Hepatocyte (in vitro differentiated cells): ENCODE data around the gene CLMP. TPM values are rescaled to one million over a fixed set of nuclear protein-coding genes. Genes with fewer than 3 reads are reported as not detected.

Experiments used
- DNase-seq: peaks from one replicate; pipeline ENCODE4 v3.0.0-alpha.2; 2016; ENCODE audit warnings: low spot score
- H2AFZ ChIP-seq: fragments of 200-600 bp; sonication (generic); 2 replicates; pipeline ENCODE4 v1.6.0; 2016; ENCODE audit warnings: antibody characterized with exemption, mild to moderate bottlenecking
- H3K27ac ChIP-seq: fragments of 200-600 bp; sonication (generic); 2 replicates; pipeline ENCODE4 v1.5.1; 2016; ENCODE audit warnings: mild to moderate bottlenecking
- H3K27me3 ChIP-seq: fragments of 200-600 bp; sonication (generic); 2 replicates; pipeline ENCODE4 v1.6.1; 2016
- H3K36me3 ChIP-seq: fragments of 200-600 bp; sonication (generic); replicated peaks from 2 replicates; pipeline ENCODE4 v1.5.1; 2016; ENCODE audit warnings: low read depth; ENCODE audit not compliant: insufficient read depth
- H3K4me1 ChIP-seq: fragments of 200-600 bp; sonication (generic); 2 replicates; pipeline ENCODE4 v1.5.1; 2016; ENCODE audit warnings: mild to moderate bottlenecking, moderate library complexity; ENCODE audit not compliant: insufficient read depth
- H3K4me2 ChIP-seq: fragments of 200-600 bp; sonication (generic); 2 replicates; pipeline ENCODE4 v1.6.0; 2016
- H3K4me3 ChIP-seq: fragments of 200-600 bp; sonication (generic); 2 replicates; pipeline ENCODE4 v1.5.1; 2016; ENCODE audit warnings: mild to moderate bottlenecking
- H3K79me2 ChIP-seq: fragments of 200-600 bp; sonication (generic); 2 replicates; pipeline ENCODE4 v1.6.0; 2017; ENCODE audit warnings: mild to moderate bottlenecking
- H3K9me2 ChIP-seq: fragments of 200-600 bp; sonication (generic); replicated peaks from 2 replicates; pipeline ENCODE4 v1.6.0; 2017; ENCODE audit warnings: mild to moderate bottlenecking; ENCODE audit not compliant: insufficient read depth
- H3K9me3 ChIP-seq: fragments of 200-600 bp; sonication (generic); 2 replicates; pipeline ENCODE4 v1.5.1; 2016; ENCODE audit warnings: low read depth, mild to moderate bottlenecking
- H4K20me1 ChIP-seq: fragments of 200-600 bp; sonication (generic); 2 replicates; pipeline ENCODE4 v1.6.0; 2016; ENCODE audit warnings: mild to moderate bottlenecking; ENCODE audit not compliant: insufficient read depth, poor library complexity, severe bottlenecking
- EZH2 ChIP-seq: fragments of 200-600 bp; sonication (generic); IDR thresholded peaks from 2 replicates; pipeline ENCODE4 v1.6.1; 2016; ENCODE audit warnings: antibody characterized with exemption, mild to moderate bottlenecking, borderline replicate concordance
- EZH2phosphoT487 ChIP-seq: fragments of 200-600 bp; sonication (generic); IDR thresholded peaks from one replicate; pipeline ENCODE4 v1.6.1; 2018; ENCODE audit warnings: antibody characterized with exemption, mild to moderate bottlenecking, low read depth, moderate library complexity; ENCODE audit not compliant: unreplicated experiment, severe bottlenecking
- WGBS: methylation state at CpG from one replicate; pipeline ENCODE4 v1.1.6; 2016; ENCODE audit warnings: low lambda C conversion rate; ENCODE audit errors: missing lambda C conversion rate; 5-methylcytosine and 5-hydroxymethylcytosine counted together
- polyA plus RNA-seq: library from polyadenylated mRNA; unstranded; fragments of >200 nt; fragmentation: Nextera tagmentation; extraction: Ambion mirVana; gene quantifications from 2 replicates; pipeline ENCODE4 v1.2.1, GENCODE V29; 2016
- total RNA-seq: library from RNA; depleted of rRNA; stranded (reverse); fragments of >200 nt; gene quantifications from 2 replicates; pipeline ENCODE4 v1.2.3, GENCODE V29; 2014
- TF ChIP-seq, protein P1 (sequence below): fragments of 200-600 bp; sonication (generic); IDR thresholded peaks from 2 replicates; pipeline ENCODE4 v1.5.1; 2016; ENCODE audit warnings: antibody characterized with exemption, mild to moderate bottlenecking; ENCODE audit not compliant: poor library complexity

The CLMP gene
- total and polyA plus RNA-seq, 2 experiments from 2014 or later = 23.3 to 59.4 TPM

DNA sequence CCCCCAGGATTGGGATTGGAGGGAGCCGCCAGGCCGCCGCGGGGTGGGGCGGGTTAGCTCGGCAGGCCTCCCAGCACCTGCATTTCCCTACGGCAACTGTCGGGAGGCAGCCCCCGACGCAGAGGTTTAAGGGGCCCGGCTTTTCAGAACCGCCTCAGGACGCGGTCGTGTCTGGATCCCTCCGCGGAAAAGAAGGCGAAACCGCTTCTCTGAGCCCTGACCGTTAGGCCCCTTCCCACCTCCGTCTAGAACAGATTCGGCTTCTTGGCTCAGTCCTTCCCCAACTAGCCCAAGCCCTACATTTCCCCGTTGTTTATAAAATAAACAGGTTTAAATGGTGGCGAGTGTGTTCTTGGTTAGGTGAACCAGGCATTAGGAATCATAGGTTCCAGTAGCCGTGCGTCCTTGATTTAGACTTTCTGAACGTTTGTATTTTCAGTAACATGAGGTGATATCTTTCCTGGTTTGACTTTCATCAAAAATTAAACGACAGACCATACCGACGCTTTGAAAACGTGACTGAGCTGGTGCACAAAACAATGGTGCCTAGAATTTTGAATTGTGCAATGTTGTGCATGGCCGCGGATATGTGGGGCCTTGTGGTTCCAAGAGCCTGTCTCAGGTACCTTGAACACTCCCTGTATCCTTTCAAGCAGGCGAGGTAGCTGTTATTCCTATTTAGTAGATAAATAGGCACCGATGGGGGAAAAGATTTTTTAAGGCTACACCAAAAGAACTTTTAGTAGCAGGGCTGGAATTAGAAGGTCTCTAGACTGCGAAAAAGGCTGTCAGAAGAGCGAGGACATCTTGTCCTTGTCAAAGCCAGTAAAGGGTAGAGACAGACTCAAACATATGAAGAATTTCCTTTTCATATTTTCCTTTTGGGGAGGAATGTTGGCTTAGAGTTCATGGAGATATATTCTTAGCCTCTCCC is 131.9 kb downstream of the CLMP start:
- peak overlapping the region; percentile 64 for H2AFZ ChIP-seq
- H3K4me1 ChIP-seq = peaks cover 26% of the 10 kb centered on the region

DNA sequence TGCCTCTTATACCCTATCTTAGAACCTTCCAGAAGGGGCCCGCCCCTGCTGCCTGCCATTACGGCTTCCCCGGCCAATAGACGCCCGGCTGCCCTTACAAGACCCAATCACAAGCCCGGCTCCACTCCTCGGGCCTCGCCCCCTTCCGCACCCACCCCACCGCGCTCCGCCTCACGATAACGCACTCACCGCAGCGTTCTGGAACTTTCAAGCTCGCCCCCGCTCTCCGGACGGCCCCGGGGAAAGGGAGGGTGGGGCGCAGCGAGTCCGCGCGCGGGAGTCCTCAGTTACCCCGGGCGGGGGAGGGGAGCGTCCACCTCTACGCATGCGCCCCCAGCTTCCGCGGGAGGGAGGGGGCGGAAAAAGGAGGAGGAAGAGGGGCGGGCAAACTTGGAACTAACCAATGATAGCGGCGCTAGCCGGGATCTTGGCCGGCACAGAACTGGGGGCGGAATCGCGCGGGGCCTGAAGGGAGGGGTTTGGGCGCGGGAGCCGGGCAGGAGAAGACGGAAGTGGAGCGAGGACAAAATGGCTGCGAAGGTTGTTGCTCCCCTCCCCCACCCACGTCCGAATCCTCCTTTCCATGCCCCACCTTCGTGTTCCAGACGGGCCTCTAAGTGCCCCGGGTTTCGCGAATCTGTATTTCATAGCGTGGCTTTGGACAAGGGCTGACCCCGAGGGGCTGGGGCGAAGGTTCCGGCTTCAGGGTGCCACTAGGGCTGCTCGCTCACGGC is 132.7 kb downstream of the CLMP start:
- no peaks in the 10 kb centered on the region for H3K9me2 ChIP-seq
- peak overlapping the region; percentile 64 for H2AFZ ChIP-seq
- H3K27me3 ChIP-seq = no peaks in the 10 kb centered on the region
- peaks cover 73% of the 10 kb centered on the region for H3K79me2 ChIP-seq
- peak overlapping the region; percentile 36 for H3K4me3 ChIP-seq
- H4K20me1 ChIP-seq = peaks cover 45% of the 10 kb centered on the region
- peak; percentile 99 for DNase-seq
- no peaks in the 10 kb centered on the region for H3K36me3 ChIP-seq
- TF ChIP-seq EZH2 (no peak), EZH2phosphoT487 (no peak)
- TF ChIP-seq, protein P1, sequence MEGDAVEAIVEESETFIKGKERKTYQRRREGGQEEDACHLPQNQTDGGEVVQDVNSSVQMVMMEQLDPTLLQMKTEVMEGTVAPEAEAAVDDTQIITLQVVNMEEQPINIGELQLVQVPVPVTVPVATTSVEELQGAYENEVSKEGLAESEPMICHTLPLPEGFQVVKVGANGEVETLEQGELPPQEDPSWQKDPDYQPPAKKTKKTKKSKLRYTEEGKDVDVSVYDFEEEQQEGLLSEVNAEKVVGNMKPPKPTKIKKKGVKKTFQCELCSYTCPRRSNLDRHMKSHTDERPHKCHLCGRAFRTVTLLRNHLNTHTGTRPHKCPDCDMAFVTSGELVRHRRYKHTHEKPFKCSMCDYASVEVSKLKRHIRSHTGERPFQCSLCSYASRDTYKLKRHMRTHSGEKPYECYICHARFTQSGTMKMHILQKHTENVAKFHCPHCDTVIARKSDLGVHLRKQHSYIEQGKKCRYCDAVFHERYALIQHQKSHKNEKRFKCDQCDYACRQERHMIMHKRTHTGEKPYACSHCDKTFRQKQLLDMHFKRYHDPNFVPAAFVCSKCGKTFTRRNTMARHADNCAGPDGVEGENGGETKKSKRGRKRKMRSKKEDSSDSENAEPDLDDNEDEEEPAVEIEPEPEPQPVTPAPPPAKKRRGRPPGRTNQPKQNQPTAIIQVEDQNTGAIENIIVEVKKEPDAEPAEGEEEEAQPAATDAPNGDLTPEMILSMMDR = no peak
- 3% methylated on average over 26 of the region's 63 CpGs for WGBS
- H3K9me3 ChIP-seq = no peaks in the 10 kb centered on the region
- peak overlapping the region; percentile 93 for H3K4me2 ChIP-seq
- peaks cover 26% of the 10 kb centered on the region for H3K4me1 ChIP-seq
- H3K27ac ChIP-seq = peak overlapping the region; percentile 99

More for the DNA sequence above, 131.9 kb downstream of the CLMP start:
- Histone ChIP-seq H3K79me2 (peaks cover 68% of the 10 kb centered on the region), H3K9me2 (no peaks in the 10 kb centered on the region), H3K27me3 (no peaks in the 10 kb centered on the region), H3K36me3 (no peaks in the 10 kb centered on the region), H3K27ac (peak overlapping the region; percentile 99), H3K4me3 (peak overlapping the region; percentile 36), H3K4me2 (peak overlapping the region; percentile 76), H3K9me3 (no peaks in the 10 kb centered on the region), H4K20me1 (peaks cover 36% of the 10 kb centered on the region)
- DNase-seq = peak; percentile 60
- TF ChIP-seq EZH2phosphoT487 = no peak
- WGBS = 6% methylated on average over 37 of the region's 37 CpGs

DNA sequence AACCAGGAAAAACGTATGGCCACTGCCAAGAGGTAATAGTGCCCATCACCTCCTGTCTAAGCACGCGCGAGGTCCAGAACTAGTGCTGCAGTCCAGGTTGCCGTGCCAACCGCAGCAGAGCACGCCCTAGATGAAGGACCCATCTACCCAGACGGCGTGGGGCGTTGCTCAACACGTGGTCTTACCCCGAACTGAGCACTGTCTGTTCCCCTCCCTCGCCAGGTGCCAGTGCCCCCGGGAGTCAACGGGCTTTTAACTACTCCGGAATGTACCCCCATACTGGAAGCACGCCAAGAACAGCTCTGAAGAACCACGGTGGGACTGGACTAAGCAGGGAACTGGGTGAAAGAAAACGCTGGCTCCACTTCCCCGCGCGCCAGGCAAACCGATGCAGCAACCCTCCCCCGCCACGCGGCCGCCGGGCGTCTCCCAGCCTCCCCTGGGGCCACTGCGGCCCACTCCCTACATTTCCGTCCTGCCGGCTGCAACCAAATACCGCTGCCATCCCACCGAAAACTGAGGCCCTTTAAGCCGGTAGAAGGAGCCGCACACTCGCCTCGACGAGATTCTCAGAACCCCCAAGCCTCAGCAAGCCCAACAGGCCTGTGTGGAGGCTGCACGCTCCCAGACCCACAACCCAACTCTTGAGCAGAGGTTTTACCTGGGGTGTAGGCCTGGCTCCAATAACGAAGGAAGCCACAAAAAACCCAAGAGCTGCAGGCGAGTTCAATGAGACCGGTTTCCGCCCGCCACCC is 133.5 kb downstream of the CLMP start, which contains the start of gene HSPA8:
Gene HSPA8, minus strand, starts transcription at position 734 of the 755 bp plus-strand sequence. CDS start 812 bp downstream, outside the sequence.
- Histone ChIP-seq H4K20me1 (peaks cover 52% of the 10 kb centered on the region), H3K4me2 (peak within 1 kb of the TSS; percentile 93), H3K9me3 (no peaks in the 10 kb centered on the region), H3K36me3 (no peaks in the 10 kb centered on the region), H3K79me2 (peaks cover 73% of the 10 kb centered on the region), H3K4me1 (peaks cover 26% of the 10 kb centered on the region), H3K4me3 (peak within 1 kb of the TSS; percentile 52), H2AFZ (peak within 1 kb of the TSS; percentile 64), H3K9me2 (no peaks in the 10 kb centered on the region), H3K27ac (peak within 1 kb of the TSS; percentile 99), H3K27me3 (no peaks in the 10 kb centered on the region)
- WGBS = under 1% methylated on average over 45 of the region's 45 CpGs
- TF ChIP-seq EZH2phosphoT487 = no peak
- no peak for TF ChIP-seq EZH2
- TF ChIP-seq, protein P1 = no peak
- DNase-seq = peak; percentile 71
